Stimulated activated CD4-positive, alpha-beta T cell treated with anti-CD3 and anti-CD28 coated beads, Interleukin-1b, Interleukin-23, amount 100 ng/mL, for 48 hours (primary cell): ENCODE data around the gene SIPA1L3.

Experiments used
- DNase-seq: peaks from one replicate; pipeline ENCODE4 v3.0.0-alpha.2; 2020

The SIPA1L3 gene

GRCh38 chr19:37999309-38000213, 92.6 kb downstream of the SIPA1L3 start:
- DNase-seq = no peak

- no peak for DNase-seq
Measured at GRCh38 chr19:38001158-38001781, 94.3 kb downstream of the SIPA1L3 start.

- peak; percentile 37 for DNase-seq
Measured at GRCh38 chr19:38003438-38004185, 96.6 kb downstream of the SIPA1L3 start.

GRCh38 chr19:38004186-38004520, 97.1 kb downstream of the SIPA1L3 start:
- DNase-seq = no peak

GRCh38 chr19:38004521-38005223, 97.7 kb downstream of the SIPA1L3 start:
- DNase-seq = peak; percentile 14

- no peak for DNase-seq
Measured at GRCh38 chr19:38005224-38005614, 98.2 kb downstream of the SIPA1L3 start.

GRCh38 chr19:38006361-38007045, 99.5 kb downstream of the SIPA1L3 start:
- no peak for DNase-seq

GRCh38 chr19:38009650-38010242, 102.7 kb downstream of the SIPA1L3 start:
- no peak for DNase-seq

- DNase-seq = no peak
Measured at GRCh38 chr19:38011426-38011825, 104.4 kb downstream of the SIPA1L3 start.

GRCh38 chr19:38012290-38012689, 105.3 kb downstream of the SIPA1L3 start:
- no peak for DNase-seq

- DNase-seq = no peak
Measured at GRCh38 chr19:38012944-38013343, 105.9 kb downstream of the SIPA1L3 start.

GRCh38 chr19:38013913-38014580, 107.0 kb downstream of the SIPA1L3 start:
- DNase-seq = no peak

- no peak for DNase-seq
Measured at GRCh38 chr19:38015216-38015615, 108.2 kb downstream of the SIPA1L3 start.

GRCh38 chr19:38015761-38016160, 108.8 kb downstream of the SIPA1L3 start:
- no peak for DNase-seq

GRCh38 chr19:38017401-38018151, 110.6 kb downstream of the SIPA1L3 start:
- DNase-seq = no peak

GRCh38 chr19:38018694-38019395, 111.8 kb downstream of the SIPA1L3 start:
- no peak for DNase-seq

- DNase-seq = no peak
Measured at GRCh38 chr19:38019396-38019724, 112.4 kb downstream of the SIPA1L3 start.

GRCh38 chr19:38020311-38020710, 113.3 kb downstream of the SIPA1L3 start:
- DNase-seq = no peak

GRCh38 chr19:38021352-38021751, 114.3 kb downstream of the SIPA1L3 start:
- DNase-seq = no peak
